ENCODE measurements around the gene CEMIP.

CEMIP gene

GRCh38 chr15:80785811-80786354, 6.7 kb downstream of the CEMIP start:
- no peak for FAIRE-seq
- TF ChIP-seq POLR2A (IDR thresholded peaks at IDR 0.05; ENCODE audit: low read depth, low read length) = no peak
- no peak for DNase-seq (ENCODE audit: insufficient read length, low spot score)

DNA sequence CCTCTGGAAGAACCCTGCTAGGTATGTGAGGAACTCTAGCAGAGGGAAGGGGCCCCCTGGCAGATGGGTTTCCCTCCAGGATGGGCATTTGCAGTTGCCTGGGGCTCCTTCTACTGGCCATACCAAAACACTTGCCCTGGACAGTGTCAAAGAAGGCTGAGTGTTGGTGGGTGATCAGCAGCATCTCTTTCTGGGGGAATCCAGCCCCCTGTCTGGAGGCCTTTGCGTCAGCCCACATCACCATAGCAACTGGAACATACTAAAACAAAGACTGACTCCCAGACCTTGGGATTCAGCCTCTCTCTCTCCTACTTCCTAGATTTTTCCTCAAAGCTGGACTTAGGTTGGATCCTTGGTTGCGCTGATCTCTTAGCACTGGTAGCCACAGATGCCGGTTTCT, 8.1 kb downstream of the CEMIP start:
- no peak for TF ChIP-seq POLR2A (IDR thresholded peaks at IDR 0.05; ENCODE audit: low read depth, low read length)
- FAIRE-seq = no peak
- no peak for DNase-seq (ENCODE audit: insufficient read length, low spot score)

- no peak for FAIRE-seq
- no peak for TF ChIP-seq POLR2A (IDR thresholded peaks at IDR 0.05; ENCODE audit: low read depth, low read length)
- DNase-seq (ENCODE audit: insufficient read length, low spot score) = no peak
Observed at GRCh38 chr15:80788536-80788935, 9.4 kb downstream of the CEMIP start.

DNA sequence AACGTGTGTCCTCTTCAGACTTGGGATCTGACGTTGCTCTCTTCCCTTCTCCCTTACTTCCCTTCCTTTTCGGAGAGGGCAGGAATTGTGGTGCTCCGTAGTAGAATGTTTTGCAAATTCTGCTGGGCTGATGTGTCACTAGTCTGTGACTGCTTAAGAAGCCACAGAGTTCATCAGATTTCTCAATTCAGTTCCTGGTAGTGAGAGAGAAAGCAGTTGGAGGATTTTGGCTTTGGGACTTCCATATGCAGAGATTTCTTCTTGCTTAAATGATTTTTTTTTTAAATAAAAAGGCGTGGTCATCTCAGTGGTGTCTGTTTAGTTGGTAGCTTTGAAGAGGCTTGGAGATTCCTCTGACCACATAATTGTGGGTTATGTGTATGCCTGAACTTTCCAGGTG, 10.1 kb downstream of the CEMIP start:
- FAIRE-seq (no peak), DNase-seq (ENCODE audit: insufficient read length, low spot score) (no peak)
- no peak for TF ChIP-seq POLR2A (IDR thresholded peaks at IDR 0.05; ENCODE audit: low read depth, low read length)

DNA sequence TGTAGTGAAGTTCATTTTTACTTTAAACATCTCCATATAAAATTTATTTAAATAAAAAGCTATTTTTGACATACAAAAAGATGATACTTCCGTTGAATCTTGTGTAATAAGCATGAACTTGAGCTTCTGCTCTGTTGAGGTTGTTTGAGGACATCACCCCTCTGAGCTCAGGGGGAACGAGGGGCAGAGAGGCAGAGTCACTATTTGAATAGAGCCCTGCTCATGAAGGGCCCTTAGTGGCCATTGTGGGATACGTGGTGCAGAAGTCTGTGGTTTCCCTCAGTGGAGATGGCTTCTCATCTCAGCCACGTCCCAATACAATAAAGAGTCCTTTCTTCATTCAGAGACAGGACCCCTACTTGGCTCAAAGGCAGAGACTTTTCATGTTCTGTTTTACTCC, 10.6 kb downstream of the CEMIP start:
- FAIRE-seq (no peak), DNase-seq (ENCODE audit: insufficient read length, low spot score) (no peak)
- TF ChIP-seq POLR2A (IDR thresholded peaks at IDR 0.05; ENCODE audit: low read depth, low read length) = no peak

GRCh38 chr15:80790236-80790635, 11.1 kb downstream of the CEMIP start:
- no peak for FAIRE-seq
- DNase-seq (ENCODE audit: insufficient read length, low spot score) = no peak
- no peak for TF ChIP-seq POLR2A (IDR thresholded peaks at IDR 0.05; ENCODE audit: low read depth, low read length)

GRCh38 chr15:80791004-80791403, 11.8 kb downstream of the CEMIP start:
- DNase-seq (ENCODE audit: insufficient read length, low spot score) (no peak), FAIRE-seq (no peak)
- TF ChIP-seq POLR2A (IDR thresholded peaks at IDR 0.05; ENCODE audit: low read depth, low read length) = no peak

DNA sequence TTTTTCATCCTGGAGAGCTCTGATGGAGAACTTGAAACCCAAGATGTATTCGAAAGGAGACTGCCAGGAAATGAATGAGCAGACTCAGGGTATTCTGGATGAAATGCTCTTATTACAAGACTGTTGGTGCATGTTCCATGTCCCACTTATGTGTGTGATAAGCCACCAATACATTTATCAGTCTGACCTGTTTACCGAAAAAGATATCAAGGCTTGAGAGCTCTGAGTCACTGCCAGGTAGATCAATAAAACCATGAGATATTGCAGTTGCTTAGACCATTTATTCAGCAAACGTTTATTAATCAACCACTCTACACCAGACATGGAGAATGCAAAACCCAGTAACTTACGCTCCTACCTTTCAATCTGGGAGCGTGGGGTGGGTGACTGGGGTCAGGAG, 17.2 kb downstream of the CEMIP start:
- no peak for DNase-seq (ENCODE audit: insufficient read length, low spot score)
- TF ChIP-seq POLR2A (IDR thresholded peaks at IDR 0.05; ENCODE audit: low read depth, low read length) = no peak
- no peak for FAIRE-seq

DNA sequence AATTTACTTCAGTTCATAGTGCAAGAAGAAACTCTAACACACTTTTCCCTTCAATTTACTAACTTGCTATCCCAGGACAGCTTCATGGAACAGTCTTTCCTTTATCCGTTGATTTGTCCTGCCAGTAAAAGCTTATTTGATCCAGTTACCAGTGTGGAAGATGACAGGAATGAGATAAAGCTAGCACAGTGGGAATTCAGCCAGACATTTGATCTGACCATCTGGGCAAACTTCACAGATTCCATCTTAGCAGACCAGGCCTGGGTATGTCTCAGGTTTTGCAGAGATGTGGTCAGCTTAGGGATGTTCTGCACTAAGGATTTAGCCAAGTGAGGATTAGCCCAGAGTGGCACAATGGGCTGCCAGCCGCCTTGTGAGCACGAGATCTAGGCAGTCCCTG, 19.7 kb downstream of the CEMIP start:
- no peak for DNase-seq (ENCODE audit: insufficient read length, low spot score)
- no peak for FAIRE-seq
- no peak for TF ChIP-seq POLR2A (IDR thresholded peaks at IDR 0.05; ENCODE audit: low read depth, low read length)

GRCh38 chr15:80800067-80800466, 20.9 kb downstream of the CEMIP start:
- TF ChIP-seq POLR2A (IDR thresholded peaks at IDR 0.05; ENCODE audit: low read depth, low read length) = no peak
- DNase-seq (ENCODE audit: insufficient read length, low spot score) (no peak), FAIRE-seq (no peak)

- no peak for TF ChIP-seq POLR2A (IDR thresholded peaks at IDR 0.05; ENCODE audit: low read depth, low read length)
- peak; percentile 49 for DNase-seq (ENCODE audit: insufficient read length, low spot score)
- FAIRE-seq = no peak
Observed at GRCh38 chr15:80801891-80802680, 22.9 kb downstream of the CEMIP start.

DNA sequence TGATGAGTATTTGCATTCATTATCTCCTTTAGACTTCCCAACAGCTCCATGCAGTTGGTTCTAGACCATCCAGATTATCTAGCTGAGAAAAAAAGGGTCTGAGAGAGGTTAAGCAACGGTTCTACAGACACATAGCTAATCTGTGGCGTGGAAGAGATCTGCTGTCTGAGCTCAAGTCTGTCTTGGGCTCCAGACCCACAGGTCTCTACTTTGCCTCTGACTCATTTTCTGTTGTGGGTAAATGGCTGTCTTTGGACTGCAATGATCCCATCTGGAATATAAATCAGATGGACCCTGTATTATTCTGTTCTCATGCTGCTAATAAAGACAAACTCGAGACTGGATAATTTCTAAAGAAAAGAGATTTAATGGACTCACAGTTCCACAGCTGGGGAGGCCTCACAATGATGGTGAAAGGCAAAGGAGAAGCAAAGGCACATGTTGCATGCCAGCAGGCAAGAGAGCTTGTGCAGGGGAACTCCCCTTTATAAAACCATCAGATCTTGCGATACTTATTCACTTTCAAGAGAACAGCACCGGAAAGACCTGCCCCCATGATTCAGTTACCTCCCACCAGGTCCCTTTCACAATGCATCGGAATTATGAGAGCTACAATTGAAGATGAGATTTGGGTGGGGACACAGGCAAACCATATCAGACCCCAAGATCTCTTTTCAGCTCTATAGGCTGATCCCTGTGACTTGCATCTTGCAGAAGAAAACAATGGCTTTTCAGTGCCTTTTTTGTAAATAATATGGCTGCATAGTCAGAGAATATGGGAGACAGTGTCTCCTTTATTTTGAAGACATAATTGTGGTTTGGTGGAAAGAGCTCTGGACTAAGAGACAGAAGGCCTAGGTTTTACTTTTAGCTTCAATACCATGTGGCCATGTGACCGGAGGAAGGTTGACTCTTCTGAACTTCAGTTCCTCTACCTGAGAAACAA, 24.7 kb downstream of the CEMIP start:
- no peak for DNase-seq (ENCODE audit: insufficient read length, low spot score)
- no peak for FAIRE-seq
- no peak for TF ChIP-seq POLR2A (IDR thresholded peaks at IDR 0.05; ENCODE audit: low read depth, low read length)

DNA sequence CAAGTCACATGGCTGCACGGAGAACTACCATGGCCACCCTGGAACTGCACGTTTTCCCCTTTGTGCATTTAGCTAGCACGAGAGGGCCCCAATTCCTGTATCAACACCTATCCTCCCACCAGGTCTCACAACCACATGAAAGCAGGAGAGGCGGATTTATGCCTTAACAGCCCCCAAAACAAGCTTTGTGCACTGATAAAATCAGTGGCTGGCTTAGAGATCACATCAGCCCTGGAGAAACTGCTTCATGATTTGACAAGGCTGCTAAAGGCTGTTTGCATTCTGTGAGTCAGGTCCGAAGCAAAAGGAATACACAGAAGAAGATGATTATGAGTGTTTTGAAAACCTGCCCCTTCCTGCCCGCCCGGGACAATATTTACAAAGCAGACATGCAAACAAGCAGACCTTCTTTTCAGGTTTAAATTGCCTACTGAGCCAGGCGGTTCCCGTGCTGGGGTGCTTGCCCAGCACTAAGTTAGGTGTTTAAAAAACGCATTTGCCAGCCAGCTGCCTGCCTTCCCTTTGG, 25.9 kb downstream of the CEMIP start:
- no peak for TF ChIP-seq POLR2A (IDR thresholded peaks at IDR 0.05; ENCODE audit: low read depth, low read length)
- no peak for DNase-seq (ENCODE audit: insufficient read length, low spot score)
- no peak for FAIRE-seq

GRCh38 chr15:80811781-80812315, 32.7 kb downstream of the CEMIP start:
- FAIRE-seq = no peak
- no peak for TF ChIP-seq POLR2A (IDR thresholded peaks at IDR 0.05; ENCODE audit: low read depth, low read length)
- no peak for DNase-seq (ENCODE audit: insufficient read length, low spot score)

Data from H54 (cell line).